HG02610 (cell line): ENCODE data around the gene PCNX2.
"Not testable (repeated sequence)": the region's sequence is repeated elsewhere in the genome, so short reads cannot be mapped to it uniquely, and the experiment has no call there.

Source experiments
- ATAC-seq: cut with Tn5 transposase; IDR thresholded peaks from one replicate; pipeline ENCODE4 v1.9.1; 2021; ENCODE audit warnings: mild to moderate bottlenecking, moderate library complexity; ENCODE audit not compliant: unreplicated experiment

Gene PCNX2

GRCh38 chr1:233166896-233167295 is 128.6 kb downstream of the PCNX2 start:
- ATAC-seq = no peak

GRCh38 chr1:233163696-233164095 is 131.8 kb downstream of the PCNX2 start:
- no peak for ATAC-seq

- ATAC-seq = no peak
Measured at GRCh38 chr1:233158322-233158721, 137.2 kb downstream of the PCNX2 start.

- no peak for ATAC-seq
Measured at GRCh38 chr1:233157245-233157644, 138.3 kb downstream of the PCNX2 start.

GRCh38 chr1:233151861-233152260 is 143.7 kb downstream of the PCNX2 start:
- ATAC-seq = no peak

GRCh38 chr1:233144434-233144833 is 151.1 kb downstream of the PCNX2 start:
- no peak for ATAC-seq

- no peak for ATAC-seq
Measured at GRCh38 chr1:233143241-233143640, 152.3 kb downstream of the PCNX2 start.

- ATAC-seq = no peak
Measured at GRCh38 chr1:233140974-233141373, 154.6 kb downstream of the PCNX2 start.

GRCh38 chr1:233140499-233140898 is 155.0 kb downstream of the PCNX2 start:
- no peak for ATAC-seq

GRCh38 chr1:233138788-233139585 is 156.5 kb downstream of the PCNX2 start:
- ATAC-seq = no peak

GRCh38 chr1:233135833-233136232 is 159.7 kb downstream of the PCNX2 start:
- ATAC-seq = no peak

- ATAC-seq = no peak
Measured at GRCh38 chr1:233132445-233132844, 163.1 kb downstream of the PCNX2 start.

GRCh38 chr1:233129031-233129430 is 166.5 kb downstream of the PCNX2 start:
- ATAC-seq = not testable (repeated sequence)

- ATAC-seq = no peak
Measured at GRCh38 chr1:233127157-233127556, 168.4 kb downstream of the PCNX2 start.

- no peak for ATAC-seq
Measured at GRCh38 chr1:233122779-233123178, 172.7 kb downstream of the PCNX2 start.

- ATAC-seq = no peak
Measured at GRCh38 chr1:233121947-233122559, 173.5 kb downstream of the PCNX2 start.

- no peak for ATAC-seq
Measured at GRCh38 chr1:233114860-233115259, 180.7 kb downstream of the PCNX2 start.

GRCh38 chr1:233114159-233114558 is 181.4 kb downstream of the PCNX2 start:
- no peak for ATAC-seq

- peak; percentile 88 for ATAC-seq
Measured at GRCh38 chr1:233113009-233113879, 182.3 kb downstream of the PCNX2 start.

- no peak for ATAC-seq
Measured at GRCh38 chr1:233112186-233113008, 183.1 kb downstream of the PCNX2 start.

GRCh38 chr1:233111731-233112130 is 183.8 kb downstream of the PCNX2 start:
- ATAC-seq = no peak
